Iris pigment epithelial cell (primary cell): ENCODE measurements around the gene SMYD3.
"Not testable (repeated sequence)": the region's sequence is repeated elsewhere in the genome, so short reads cannot be mapped to it uniquely, and the experiment has no call there.

Experiments used
- DNase-seq: peaks from one replicate; pipeline ENCODE4 v3.0.0-alpha.2; 2011; ENCODE audit warnings: low read depth

The SMYD3 gene

GRCh38 chr1:245715970-245716369 lies 791.1 kb downstream of the SMYD3 start:
- DNase-seq: peak; percentile 83

GRCh38 chr1:245715291-245715701 lies 791.8 kb downstream of the SMYD3 start:
- DNase-seq: peak; percentile 14

- DNase-seq: not testable (repeated sequence)
Observed at GRCh38 chr1:245714027-245714426, 793.1 kb downstream of the SMYD3 start.

GRCh38 chr1:245710961-245711903 lies 795.8 kb downstream of the SMYD3 start:
- DNase-seq: no peak

GRCh38 chr1:245707941-245708340 lies 799.1 kb downstream of the SMYD3 start:
- DNase-seq: no peak

GRCh38 chr1:245704765-245705164 lies 802.3 kb downstream of the SMYD3 start:
- peak; percentile 50 for DNase-seq

- DNase-seq: no peak
Observed at GRCh38 chr1:245704341-245704740, 802.7 kb downstream of the SMYD3 start.

- no peak for DNase-seq
Observed at GRCh38 chr1:245702346-245702745, 804.7 kb downstream of the SMYD3 start.

- DNase-seq: no peak
Observed at GRCh38 chr1:245701631-245702030, 805.4 kb downstream of the SMYD3 start.

- DNase-seq: no peak
Observed at GRCh38 chr1:245700631-245701030, 806.4 kb downstream of the SMYD3 start.
